HG02840 (cell line): ENCODE measurements around the gene ZNF579.

Experiments used
- ATAC-seq: cut with Tn5 transposase; IDR thresholded peaks from one replicate; pipeline ENCODE4 v1.9.1; 2021; ENCODE audit warnings: mild to moderate bottlenecking, moderate library complexity, moderate number of reproducible peaks; ENCODE audit not compliant: unreplicated experiment, low FRiP score

The ZNF579 gene

GRCh38 chr19:55527197-55528029 lies 53.2 kb downstream of the ZNF579 start:
- no peak for ATAC-seq
